ENCODE measurements around the gene ROBO2.
A peak's percentile ranks its signal among the peaks of the same experiment; 100 is the strongest.

ROBO2 gene

GRCh38 chr3:77039606-77040171 lies at the start of gene ROBO2:
ROBO2 (plus strand) TSS chr3:77040099; CDS start chr3:77040786, 687 bp downstream.
- no peak for FAIRE-seq

DNA sequence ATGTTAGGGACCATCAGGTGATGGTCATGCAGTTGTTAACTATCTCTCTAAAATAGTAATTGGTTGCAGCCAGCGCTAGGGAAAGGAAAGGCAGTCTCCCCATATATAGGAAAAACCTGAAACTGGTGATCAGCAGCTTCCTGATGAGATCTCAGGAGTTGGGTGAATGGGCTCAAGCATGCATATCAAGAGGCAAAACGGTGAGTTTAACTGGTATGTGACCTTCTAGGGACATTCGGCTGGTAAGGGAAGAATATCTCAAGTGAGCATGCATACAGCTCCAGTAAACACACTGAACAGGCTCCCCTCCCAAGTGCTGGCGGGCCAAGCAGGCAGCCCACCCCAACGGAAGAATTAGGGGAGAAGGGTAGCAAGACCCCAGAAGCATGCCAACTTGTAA lies 49.3 kb upstream of the ROBO2 start:
- no peak for FAIRE-seq

DNA sequence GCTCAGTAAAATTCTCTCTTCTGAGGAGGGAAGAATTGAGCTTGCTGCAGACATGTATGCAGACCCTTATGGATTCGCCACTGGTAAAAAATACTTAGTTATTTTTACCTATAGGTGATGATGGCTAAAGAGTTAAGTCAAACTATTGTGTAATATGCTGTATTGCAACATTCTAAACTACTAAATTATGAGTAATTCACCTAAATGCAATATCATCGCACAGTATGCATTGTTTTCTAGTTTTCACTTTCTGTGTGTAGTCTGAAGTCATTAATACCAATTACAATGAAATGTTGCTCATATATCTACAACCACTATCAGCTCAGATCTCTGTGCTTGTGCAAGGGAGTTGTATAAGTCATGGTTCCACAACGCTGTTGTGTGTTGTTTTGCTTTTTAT lies 48.7 kb upstream of the ROBO2 start:
- FAIRE-seq: no peak

DNA sequence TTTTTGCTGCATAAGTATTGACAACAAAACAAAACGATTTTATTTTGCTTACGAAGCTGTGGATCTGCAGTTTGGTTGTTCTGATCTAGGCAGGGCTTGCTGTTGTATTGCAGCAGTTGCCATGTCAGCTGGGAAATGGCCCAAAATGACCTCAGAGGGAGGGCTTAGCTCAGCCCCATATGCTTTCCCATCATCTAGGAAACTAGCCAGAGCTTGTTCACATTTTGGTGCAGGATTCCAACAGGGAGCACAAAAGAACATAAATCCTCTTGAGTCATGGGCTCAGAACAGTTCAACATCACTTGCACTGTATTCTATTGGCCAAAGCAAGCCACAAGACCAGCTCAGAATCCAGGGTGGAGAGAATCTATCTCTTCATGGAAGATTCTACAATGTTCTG lies 42.2 kb upstream of the ROBO2 start:
- no peak for FAIRE-seq

DNA sequence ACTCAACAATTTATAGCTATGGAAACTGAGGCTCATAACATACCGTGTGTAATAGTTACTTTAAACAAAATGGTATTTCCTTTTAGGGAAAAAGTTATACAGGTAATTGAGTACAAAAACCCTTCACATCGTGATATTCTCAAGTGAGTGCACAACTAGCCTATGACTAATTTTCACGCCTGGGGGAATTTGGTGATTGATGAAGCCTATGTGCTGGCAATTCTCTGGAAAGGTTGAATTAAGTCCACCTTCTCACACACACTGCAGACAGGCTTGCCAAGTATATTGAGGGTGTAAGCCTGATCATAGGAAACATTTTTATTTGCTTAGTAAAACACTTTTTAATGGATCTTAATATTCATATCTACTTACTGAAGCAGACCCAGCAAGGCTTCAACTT lies 41.3 kb upstream of the ROBO2 start:
- no peak for FAIRE-seq

DNA sequence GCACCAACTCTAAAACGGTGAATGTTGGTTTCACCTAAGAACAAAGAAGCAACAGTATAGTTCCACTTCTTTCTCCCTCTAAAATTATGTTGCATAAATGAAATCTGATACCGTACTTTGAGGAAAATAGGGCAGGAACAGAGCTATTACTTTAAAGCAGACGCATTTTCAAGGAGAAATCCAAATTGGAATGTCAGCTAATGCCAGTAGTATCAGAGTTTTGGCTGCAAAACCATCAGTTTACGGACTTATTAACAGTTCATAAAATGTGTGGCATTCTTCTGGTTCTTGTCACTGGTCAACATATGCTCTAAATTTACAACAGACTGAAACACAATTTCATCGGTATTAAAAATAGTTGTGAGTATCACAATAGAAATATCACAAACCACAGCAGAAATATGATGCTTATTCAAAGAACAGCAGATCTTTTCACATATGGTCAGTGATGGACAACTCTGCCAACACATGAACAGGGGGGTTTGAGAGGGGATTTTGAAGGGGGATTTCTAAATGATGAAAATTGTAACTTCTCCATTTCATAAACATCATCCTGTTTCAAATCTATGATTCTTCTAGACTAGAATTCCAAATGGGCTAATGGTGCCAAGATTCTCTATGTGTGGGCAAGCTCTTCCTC lies 38.7 kb upstream of the ROBO2 start:
- FAIRE-seq: no peak

- FAIRE-seq: no peak
Observed at GRCh38 chr3:77014226-77014625, 25.7 kb upstream of the ROBO2 start.

DNA sequence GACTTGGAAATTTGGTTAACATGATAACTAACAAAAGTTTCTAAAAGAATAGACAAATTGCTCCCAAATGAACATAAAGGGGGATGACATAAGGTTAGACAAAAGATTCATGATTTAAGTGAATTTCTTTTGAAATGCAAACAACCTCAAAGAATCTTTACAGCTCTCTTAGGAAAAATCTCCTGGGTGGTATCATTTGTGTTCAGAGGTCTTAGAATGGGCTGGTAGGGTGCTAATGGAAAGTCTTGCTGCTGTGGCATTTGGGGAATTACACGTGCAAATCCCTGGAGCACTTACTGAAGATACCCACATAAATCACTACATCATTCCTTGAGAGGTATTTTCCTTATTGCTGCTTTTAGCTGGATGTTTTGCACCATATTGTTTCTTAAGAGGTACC lies 14.4 kb upstream of the ROBO2 start:
- FAIRE-seq: no peak

GRCh38 chr3:77026904-77027634 lies 12.8 kb upstream of the ROBO2 start:
- FAIRE-seq: no peak

DNA sequence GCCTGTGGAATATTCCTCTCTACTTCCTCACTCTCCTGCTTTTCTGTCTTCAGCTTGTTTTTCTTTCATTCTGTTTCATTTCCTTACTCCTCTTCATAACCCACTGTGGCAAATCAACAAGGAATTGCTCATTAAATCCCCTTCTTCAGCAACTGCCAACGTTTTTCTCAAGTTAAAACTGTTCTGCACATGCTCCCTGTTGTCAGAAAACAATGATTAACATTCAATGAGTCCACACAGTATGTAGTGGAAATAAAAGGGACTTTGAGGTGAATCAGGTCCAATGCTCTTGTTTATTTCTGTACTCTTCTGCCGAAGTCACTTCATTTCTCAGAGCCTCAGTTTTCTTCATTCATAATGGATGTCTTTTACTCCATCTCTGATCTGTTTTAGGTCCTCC lies 11.9 kb upstream of the ROBO2 start:
- FAIRE-seq: no peak

- FAIRE-seq: peak; percentile 98
Observed at GRCh38 chr3:77038468-77038929, 1.4 kb upstream of the ROBO2 start.

DNA sequence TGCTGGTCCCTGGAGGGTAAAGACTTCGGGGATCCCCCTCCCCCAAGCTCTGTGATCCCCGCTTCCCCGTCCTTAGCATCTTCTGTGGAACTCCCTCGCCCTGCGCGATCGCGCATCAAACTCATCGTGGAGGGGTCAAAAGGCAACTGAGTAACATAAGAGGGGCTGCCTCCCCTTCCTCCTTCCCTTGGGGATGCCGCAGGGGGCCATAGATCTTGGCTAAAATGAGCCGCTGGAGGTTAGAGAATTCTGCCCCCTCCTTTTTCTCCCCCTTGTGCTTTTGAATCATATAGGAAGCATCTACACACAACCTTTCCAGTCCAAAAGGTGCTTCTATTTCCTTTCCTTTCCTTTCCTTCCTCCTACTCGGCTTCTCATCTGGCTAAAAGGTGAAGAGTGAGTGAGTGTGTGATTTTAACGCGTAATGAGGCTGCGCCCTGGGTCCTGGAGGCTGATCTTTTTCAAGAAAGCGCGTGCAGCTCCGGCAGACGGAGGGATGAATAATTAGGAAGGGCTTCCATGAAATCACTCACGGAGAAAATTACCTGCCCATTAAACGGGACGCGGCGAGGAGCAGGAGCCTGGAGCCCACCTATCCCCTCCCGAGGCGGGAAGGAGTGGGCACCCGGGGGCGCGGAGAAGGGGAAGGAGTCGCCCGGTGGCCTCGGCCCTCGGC lies 831 bp upstream of the ROBO2 start:
- FAIRE-seq: peak; percentile 89

- FAIRE-seq: no peak
Observed at GRCh38 chr3:77040216-77040615, 317 bp downstream of the ROBO2 start.

DNA sequence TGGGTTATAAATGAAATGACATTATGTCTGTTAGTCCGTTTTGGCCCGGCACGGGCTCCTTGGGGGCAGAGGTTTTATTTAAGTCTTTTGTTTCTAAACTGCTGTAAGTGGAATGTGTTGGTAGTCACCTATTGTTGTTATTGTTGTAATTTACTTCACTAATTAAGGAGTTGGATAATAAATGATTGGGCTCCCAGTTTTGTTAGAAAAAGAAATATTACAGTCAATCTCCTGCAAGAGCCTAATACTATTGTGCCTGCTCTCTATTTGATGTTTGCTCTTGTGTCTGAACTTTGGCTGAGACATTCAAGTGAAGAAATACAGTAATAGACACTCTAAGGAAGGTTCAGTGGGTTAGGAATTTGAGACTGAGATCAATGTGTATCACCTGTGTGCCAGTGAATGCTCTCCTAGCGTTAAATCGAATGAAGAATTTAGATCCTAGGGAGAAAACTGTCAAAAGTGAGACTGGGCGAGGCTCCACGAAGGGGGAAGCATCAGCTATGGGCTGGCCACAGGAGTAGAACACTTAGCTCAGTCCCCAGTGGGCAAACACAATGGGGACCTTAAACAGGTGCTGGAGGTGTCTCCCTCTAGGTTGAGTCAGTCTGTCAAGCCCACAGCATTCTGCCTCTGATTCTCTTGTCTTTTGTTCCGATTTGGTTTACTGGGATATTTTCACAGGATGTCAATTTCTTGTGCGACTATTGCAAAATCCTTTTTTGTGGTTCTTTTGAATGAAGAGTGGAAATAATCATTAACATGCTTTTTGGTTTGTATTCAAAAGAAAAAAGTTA lies 1.2 kb downstream of the ROBO2 start:
- FAIRE-seq: peak; percentile 24

DNA sequence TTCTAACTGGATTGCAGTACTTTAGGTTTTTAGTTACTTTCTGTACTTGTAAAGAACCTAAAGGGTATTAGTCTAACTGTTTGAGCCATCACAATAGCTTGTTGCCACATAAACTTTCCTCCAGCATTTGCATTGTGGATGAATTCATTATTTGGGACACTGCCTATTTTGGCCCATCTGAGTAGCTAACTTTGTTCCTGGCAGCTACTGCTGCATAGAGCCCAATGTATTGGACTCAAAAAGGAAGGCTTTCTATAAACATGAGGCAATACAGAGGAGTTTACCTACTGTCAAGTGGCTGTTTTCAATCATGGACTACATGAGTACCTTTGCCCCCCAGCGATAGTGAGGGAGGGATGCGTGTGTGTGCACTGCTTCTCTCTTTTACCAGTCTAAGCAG lies 1.9 kb downstream of the ROBO2 start:
- FAIRE-seq: no peak

DNA sequence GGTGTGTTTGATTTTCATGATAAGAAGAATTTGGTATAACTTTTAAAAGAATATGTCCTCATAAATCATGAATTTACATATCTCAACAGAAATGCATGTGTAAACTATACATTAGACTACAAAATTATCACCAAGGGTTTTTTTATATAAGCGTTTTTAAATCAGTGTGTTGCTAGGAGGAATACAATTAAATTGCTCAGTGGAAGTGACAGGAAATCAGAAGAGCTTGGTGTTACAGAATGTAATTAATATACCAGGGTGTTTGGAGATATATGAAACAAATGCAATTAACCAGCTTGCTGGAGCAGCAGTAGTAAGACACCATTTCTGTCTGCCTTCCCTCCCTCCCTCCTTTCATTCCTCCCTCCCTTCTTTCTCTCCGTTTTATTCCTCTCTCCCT lies 2.4 kb downstream of the ROBO2 start:
- peak; percentile 69 for FAIRE-seq

GRCh38 chr3:77042882-77043281 lies 3.0 kb downstream of the ROBO2 start:
- FAIRE-seq: peak; percentile 33

DNA sequence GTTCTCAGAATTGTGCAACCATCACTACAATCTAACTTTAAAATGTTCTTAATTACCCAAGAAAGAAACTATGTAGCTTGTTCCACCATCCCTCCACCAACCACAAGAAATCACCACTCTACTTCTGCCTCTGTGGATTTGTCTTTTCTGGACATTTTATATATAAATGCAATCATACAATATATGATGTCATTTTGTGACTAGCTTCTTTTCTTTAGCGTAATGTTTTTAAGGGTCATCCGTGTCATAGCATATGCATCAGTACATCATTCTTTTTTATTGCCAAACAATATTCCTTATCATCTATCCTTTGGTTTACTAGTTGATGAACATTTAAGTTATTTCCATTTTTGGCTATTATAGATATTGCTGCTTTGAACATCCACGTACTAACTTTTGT lies 5.8 kb downstream of the ROBO2 start:
- no peak for FAIRE-seq

GRCh38 chr3:77048186-77048585 lies 8.3 kb downstream of the ROBO2 start:
- no peak for FAIRE-seq

DNA sequence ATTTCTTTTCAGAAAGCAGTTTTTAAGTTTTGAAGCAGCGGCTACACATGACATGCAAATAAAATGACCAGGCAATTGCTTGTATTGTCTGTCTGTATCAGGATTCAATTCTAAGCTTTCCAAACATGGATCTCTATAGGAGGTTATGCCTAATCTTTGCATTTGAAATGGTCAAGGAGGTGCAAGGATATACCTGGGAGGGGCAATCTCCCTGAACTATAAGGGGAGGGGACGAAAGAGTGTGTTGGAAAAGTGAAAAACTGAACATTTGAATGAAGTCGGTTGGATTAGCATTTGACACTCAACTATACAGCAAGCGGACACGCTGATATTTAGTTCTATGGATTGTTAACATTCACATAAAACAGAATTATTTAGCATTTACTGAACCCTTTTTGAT lies 11.7 kb downstream of the ROBO2 start:
- FAIRE-seq: no peak

GRCh38 chr3:77052051-77052501 lies 12.2 kb downstream of the ROBO2 start:
- peak; percentile 93 for FAIRE-seq

DNA sequence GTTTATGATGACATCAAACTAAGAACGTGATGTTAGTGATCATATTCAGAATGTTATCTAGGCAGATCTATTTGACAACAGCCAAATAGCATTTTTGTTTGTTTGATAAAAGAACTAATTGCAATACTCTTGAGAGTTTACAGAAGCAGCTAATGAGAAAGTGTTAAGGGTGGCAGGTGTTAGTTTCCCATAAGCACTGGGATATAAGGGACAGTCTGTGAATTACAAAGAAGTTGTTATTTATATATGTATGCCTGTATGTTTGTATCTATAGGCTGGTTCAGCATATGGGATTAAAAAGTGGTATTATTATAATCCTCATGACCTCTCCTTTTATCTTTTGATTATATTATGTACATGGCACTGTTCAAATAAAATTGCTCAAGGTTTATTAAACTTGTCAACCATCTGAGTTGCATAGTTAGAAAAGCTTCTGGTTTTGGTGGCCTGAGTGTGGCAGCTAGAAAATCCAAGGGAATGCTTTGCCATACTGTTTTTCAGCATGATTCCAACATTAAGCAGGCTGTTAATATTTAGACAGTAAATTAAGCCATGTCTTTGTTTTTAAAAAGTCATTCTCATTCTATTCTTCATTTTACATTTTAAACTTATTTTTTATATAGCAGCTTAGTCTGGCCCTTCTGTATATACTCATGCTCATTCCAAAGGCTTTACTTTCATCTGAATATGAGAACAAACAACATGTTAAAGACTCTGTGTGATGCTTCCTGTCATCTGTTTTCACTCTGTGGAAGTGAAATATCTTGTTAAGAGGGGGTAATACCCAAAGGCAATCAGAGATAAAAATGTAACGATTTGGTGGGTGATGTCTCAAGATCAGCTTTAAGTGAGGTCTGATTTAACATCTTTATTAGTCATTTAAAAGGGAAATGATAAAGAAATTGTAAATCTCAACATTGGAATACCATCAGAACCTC lies 13.1 kb downstream of the ROBO2 start:
- peak; percentile 78 for FAIRE-seq
